ENCODE results near the gene TMC3. TPM values are rescaled to one million over a fixed set of nuclear protein-coding genes. Genes with fewer than 3 reads are reported as not detected.

TMC3 gene
- total and polyA plus RNA-seq, 5 donors = 0.02 to 0.14 TPM; not detected in 3

GRCh38 chr15:81288616-81289015, 85.4 kb downstream of the TMC3 start:
- intact Hi-C loops (cut with DNase I) = loop anchor here in 1 of 4 donors (10.0 kb wide), 1 partner anchor 96 kb away; no protein-coding TSS in a partner anchor
- no peak overlapping the region for H3K4me3 ChIP-seq (ENCODE audit: low read length)
- H3K27ac ChIP-seq (ENCODE audit: low read length) = no peak overlapping the region
- DNase-seq (no peak), ATAC-seq (no peak)
- 88% methylated on average over 8 of the region's 8 CpGs for WGBS
- H3K9me3 ChIP-seq (ENCODE audit: control insufficient read depth, low read length) = no peaks in the 10 kb centered on the region
- H3K4me1 ChIP-seq (ENCODE audit: control insufficient read depth, insufficient read depth, low read length) = peaks cover 2% of the 10 kb centered on the region
- H3K27me3 ChIP-seq (ENCODE audit: control insufficient read depth, insufficient read depth) = no peaks in the 10 kb centered on the region

GRCh38 chr15:81288040-81288439, 86.0 kb downstream of the TMC3 start:
- intact Hi-C loops (cut with DNase I) = loop anchor here in 1 of 4 donors (10.0 kb wide), 1 partner anchor 97 kb away; no protein-coding TSS in a partner anchor
- Histone ChIP-seq H3K27me3 (ENCODE audit: control insufficient read depth, insufficient read depth) (no peaks in the 10 kb centered on the region), H3K4me3 (ENCODE audit: low read length) (no peak overlapping the region), H3K27ac (ENCODE audit: low read length) (no peak overlapping the region), H3K9me3 (ENCODE audit: control insufficient read depth, low read length) (no peaks in the 10 kb centered on the region), H3K4me1 (ENCODE audit: control insufficient read depth, insufficient read depth, low read length) (peaks cover 2% of the 10 kb centered on the region)
- ATAC-seq = no peak
- DNase-seq = no peak
- 87% methylated on average over 3 of the region's 3 CpGs for WGBS

- peaks cover 2% of the 10 kb centered on the region for H3K4me1 ChIP-seq (ENCODE audit: control insufficient read depth, insufficient read depth, low read length)
- DNase-seq (no peak), ATAC-seq (no peak)
- no peak overlapping the region for H3K27ac ChIP-seq (ENCODE audit: low read length)
- no peak overlapping the region for H3K4me3 ChIP-seq (ENCODE audit: low read length)
- whole genome bisulfite sequencing = 76% methylated on average over 2 of the region's 2 CpGs
- H3K27me3 ChIP-seq (ENCODE audit: control insufficient read depth, insufficient read depth) = no peaks in the 10 kb centered on the region
- no peaks in the 10 kb centered on the region for H3K9me3 ChIP-seq (ENCODE audit: control insufficient read depth, low read length)
- intact Hi-C loops (cut with DNase I) = loop anchor here in 1 of 4 donors (10.0 kb wide), 1 partner anchor 98 kb away; no protein-coding TSS in a partner anchor
Observed at GRCh38 chr15:81286621-81287121, 87.3 kb downstream of the TMC3 start.

GRCh38 chr15:81285461-81285860, 88.6 kb downstream of the TMC3 start:
- Histone ChIP-seq H3K4me1 (ENCODE audit: control insufficient read depth, insufficient read depth, low read length) (peaks cover 2% of the 10 kb centered on the region), H3K27me3 (ENCODE audit: control insufficient read depth, insufficient read depth) (no peaks in the 10 kb centered on the region), H3K9me3 (ENCODE audit: control insufficient read depth, low read length) (no peaks in the 10 kb centered on the region), H3K27ac (ENCODE audit: low read length) (no peak overlapping the region), H3K4me3 (ENCODE audit: low read length) (no peak overlapping the region)
- DNase-seq (no peak), ATAC-seq (no peak)
- 96% methylated on average over 6 of the region's 6 CpGs for WGBS
- intact Hi-C loops (cut with DNase I) = loop anchor here in 1 of 4 donors (10.0 kb wide), 1 partner anchor 99 kb away; no protein-coding TSS in a partner anchor

GRCh38 chr15:81284256-81285031, 89.6 kb downstream of the TMC3 start:
- Histone ChIP-seq H3K27ac (ENCODE audit: low read length) (no peak overlapping the region), H3K4me3 (ENCODE audit: low read length) (no peak overlapping the region), H3K27me3 (ENCODE audit: control insufficient read depth, insufficient read depth) (no peaks in the 10 kb centered on the region), H3K4me1 (ENCODE audit: control insufficient read depth, insufficient read depth, low read length) (peaks cover 2% of the 10 kb centered on the region), H3K9me3 (ENCODE audit: control insufficient read depth, low read length) (no peaks in the 10 kb centered on the region)
- ATAC-seq = no peak
- intact Hi-C loops (cut with DNase I) = loop anchor here in 1 of 4 donors (10.0 kb wide), 1 partner anchor 100 kb away; no protein-coding TSS in a partner anchor
- 63% methylated on average over 5 of the region's 5 CpGs for WGBS
- no peak for DNase-seq

- H3K27me3 ChIP-seq (ENCODE audit: control insufficient read depth, insufficient read depth) = no peaks in the 10 kb centered on the region
- no peak overlapping the region for H3K27ac ChIP-seq (ENCODE audit: low read length)
- DNase-seq (no peak), ATAC-seq (no peak)
- intact Hi-C loops (cut with DNase I) = loop anchor here in 1 of 4 donors (10.0 kb wide), 1 partner anchor 102 kb away; no protein-coding TSS in a partner anchor
- peaks cover 2% of the 10 kb centered on the region for H3K4me1 ChIP-seq (ENCODE audit: control insufficient read depth, insufficient read depth, low read length)
- WGBS = 90% methylated on average over 5 of the region's 5 CpGs
- H3K4me3 ChIP-seq (ENCODE audit: low read length) = no peak overlapping the region
- H3K9me3 ChIP-seq (ENCODE audit: control insufficient read depth, low read length) = no peaks in the 10 kb centered on the region
Observed at GRCh38 chr15:81282911-81283310, 91.1 kb downstream of the TMC3 start.

- H3K4me3 ChIP-seq (ENCODE audit: low read length) = no peak overlapping the region
- intact Hi-C loops (cut with DNase I) = loop anchor here in 1 of 4 donors (10.0 kb wide), 1 partner anchor 102 kb away; no protein-coding TSS in a partner anchor
Observed at GRCh38 chr15:81282606-81282895, 91.5 kb downstream of the TMC3 start.

GRCh38 chr15:81281766-81282605, 92.0 kb downstream of the TMC3 start:
- WGBS = 91% methylated on average over 12 of the region's 12 CpGs
- Histone ChIP-seq H3K4me1 (ENCODE audit: control insufficient read depth, insufficient read depth, low read length) (peaks cover 2% of the 10 kb centered on the region), H3K9me3 (ENCODE audit: control insufficient read depth, low read length) (no peaks in the 10 kb centered on the region), H3K27me3 (ENCODE audit: control insufficient read depth, insufficient read depth) (no peaks in the 10 kb centered on the region), H3K27ac (ENCODE audit: low read length) (no peak overlapping the region), H3K4me3 (ENCODE audit: low read length) (no peak overlapping the region)
- DNase-seq (no peak), ATAC-seq (no peak)
- intact Hi-C loops (cut with DNase I) = loop anchor here in 1 of 4 donors (10.0 kb wide), 1 partner anchor 103 kb away; no protein-coding TSS in a partner anchor

More at GRCh38 chr15:81282606-81282895, 91.5 kb downstream of the TMC3 start:
- no peak for ATAC-seq
- H3K27me3 ChIP-seq (ENCODE audit: control insufficient read depth, insufficient read depth) = no peaks in the 10 kb centered on the region
- 95% methylated on average over 18 of the region's 18 CpGs for WGBS
- no peak for DNase-seq
- H3K27ac ChIP-seq (ENCODE audit: low read length) = no peak overlapping the region
- peaks cover 2% of the 10 kb centered on the region for H3K4me1 ChIP-seq (ENCODE audit: control insufficient read depth, insufficient read depth, low read length)
- no peaks in the 10 kb centered on the region for H3K9me3 ChIP-seq (ENCODE audit: control insufficient read depth, low read length)

GRCh38 chr15:81281456-81281735, 92.6 kb downstream of the TMC3 start:
- no peak for ATAC-seq
- no peak for DNase-seq
- H3K27me3 ChIP-seq (ENCODE audit: control insufficient read depth, insufficient read depth) = no peaks in the 10 kb centered on the region
- intact Hi-C loops (cut with DNase I) = loop anchor here in 1 of 4 donors (10.0 kb wide), 1 partner anchor 103 kb away; no protein-coding TSS in a partner anchor
- H3K27ac ChIP-seq (ENCODE audit: low read length) = no peak overlapping the region
- peaks cover 2% of the 10 kb centered on the region for H3K4me1 ChIP-seq (ENCODE audit: control insufficient read depth, insufficient read depth, low read length)
- WGBS = 96% methylated on average over 3 of the region's 3 CpGs
- no peak overlapping the region for H3K4me3 ChIP-seq (ENCODE audit: low read length)
- H3K9me3 ChIP-seq (ENCODE audit: control insufficient read depth, low read length) = no peaks in the 10 kb centered on the region

Data from right cardiac atrium (tissue), 5 donors.